Lower lobe of right lung (tissue), 2 donors: ENCODE results near the gene BEND7. TPM values are rescaled to one million over a fixed set of nuclear protein-coding genes. Genes with fewer than 3 reads are reported as not detected.

Source experiments
- ATAC-seq, 2 donors: fragments of 200-7000 bp; cut with Tn5 transposase; one replicate each; pipeline ENCODE4 v1.9.1; 2020 to 2022; ENCODE audit warnings: mild to moderate bottlenecking in 2 of 2, moderate library complexity in 2 of 2
- DNase-seq: peaks from one replicate; pipeline ENCODE4 v3.0.0-alpha.2; 2020
- H3K27ac ChIP-seq: fragments of 200-600 bp; one replicate; pipeline ENCODE4 v1.8.0; 2022
- H3K27me3 ChIP-seq: fragments of 200-600 bp; one replicate; pipeline ENCODE4 v1.8.0; 2022; ENCODE audit warnings: low read depth
- H3K36me3 ChIP-seq: fragments of 200-600 bp; one replicate; pipeline ENCODE4 v1.8.0; 2022; ENCODE audit warnings: mild to moderate bottlenecking
- H3K4me1 ChIP-seq: fragments of 200-600 bp; one replicate; pipeline ENCODE4 v1.8.0; 2022
- H3K4me3 ChIP-seq: fragments of 200-600 bp; one replicate; pipeline ENCODE4 v1.8.0; 2022; ENCODE audit warnings: mild to moderate bottlenecking
- H3K9me3 ChIP-seq: fragments of 200-600 bp; one replicate; pipeline ENCODE4 v1.8.0; 2022
- intact Hi-C: fragments of 100-400 bp; cut with DNase I; formaldehyde crosslinking; loops from one replicate; pipeline ENCODE4 v1.11.0; 2022
- total RNA-seq: library from RNA; stranded (reverse); fragmentation: NEBNext Ultra II Directional; extraction: Animal tissue kit (Norgen Biotek cat#: 25700); gene quantifications from one replicate; pipeline ENCODE4 v1.2.1, GENCODE V29; 2021
- TF ChIP-seq, protein P1 (sequence below): fragments of 200-600 bp; IDR thresholded peaks from one replicate; pipeline ENCODE4 v1.8.0; 2022; ENCODE audit warnings: antibody characterized with exemption, mild to moderate bottlenecking
- donor health status: DM: no; HTN: yes; CAD: no; lungs with severe emphysema.

BEND7 gene
- total RNA-seq, 1 donor from 2014 or later, result 16.9 TPM

DNA sequence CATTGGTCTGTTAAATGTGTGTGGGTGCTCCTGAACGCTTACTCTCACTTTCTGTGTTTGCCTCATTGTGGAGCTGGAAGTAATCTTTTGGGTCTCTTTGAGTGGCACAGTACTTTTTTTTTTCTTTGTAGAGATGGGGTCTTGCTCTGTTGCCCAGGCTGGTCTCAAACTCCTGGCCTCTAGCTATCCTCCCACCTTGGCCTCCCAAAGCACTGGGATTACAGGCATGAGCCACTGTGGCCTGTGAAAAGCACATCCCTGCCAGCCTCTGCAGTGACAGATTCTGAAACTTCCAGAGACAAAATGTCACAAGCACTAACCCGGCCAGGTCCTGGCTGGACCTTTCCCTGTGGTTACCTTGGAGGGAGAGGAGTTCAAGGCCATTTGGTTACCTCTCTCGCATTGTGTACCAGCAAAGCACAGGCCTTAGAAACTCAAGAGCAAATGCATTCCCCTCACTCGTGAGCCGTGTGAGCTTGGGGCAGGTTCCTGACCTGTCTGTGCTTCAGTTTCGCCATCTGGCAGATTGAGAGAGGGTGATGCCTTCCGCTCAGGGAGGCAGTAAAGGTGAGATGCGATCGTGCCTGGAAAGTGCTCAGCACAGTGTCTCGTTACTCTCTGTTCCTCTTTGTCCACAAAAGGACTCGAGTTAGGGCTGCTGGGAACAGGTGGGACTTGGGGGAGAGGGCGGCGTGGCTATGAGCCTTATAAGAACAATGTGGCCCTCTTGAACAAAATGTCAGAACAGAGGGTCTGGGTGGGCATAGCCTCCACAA is 108.1 kb downstream of the BEND7 start:
- TF ChIP-seq, protein P1, sequence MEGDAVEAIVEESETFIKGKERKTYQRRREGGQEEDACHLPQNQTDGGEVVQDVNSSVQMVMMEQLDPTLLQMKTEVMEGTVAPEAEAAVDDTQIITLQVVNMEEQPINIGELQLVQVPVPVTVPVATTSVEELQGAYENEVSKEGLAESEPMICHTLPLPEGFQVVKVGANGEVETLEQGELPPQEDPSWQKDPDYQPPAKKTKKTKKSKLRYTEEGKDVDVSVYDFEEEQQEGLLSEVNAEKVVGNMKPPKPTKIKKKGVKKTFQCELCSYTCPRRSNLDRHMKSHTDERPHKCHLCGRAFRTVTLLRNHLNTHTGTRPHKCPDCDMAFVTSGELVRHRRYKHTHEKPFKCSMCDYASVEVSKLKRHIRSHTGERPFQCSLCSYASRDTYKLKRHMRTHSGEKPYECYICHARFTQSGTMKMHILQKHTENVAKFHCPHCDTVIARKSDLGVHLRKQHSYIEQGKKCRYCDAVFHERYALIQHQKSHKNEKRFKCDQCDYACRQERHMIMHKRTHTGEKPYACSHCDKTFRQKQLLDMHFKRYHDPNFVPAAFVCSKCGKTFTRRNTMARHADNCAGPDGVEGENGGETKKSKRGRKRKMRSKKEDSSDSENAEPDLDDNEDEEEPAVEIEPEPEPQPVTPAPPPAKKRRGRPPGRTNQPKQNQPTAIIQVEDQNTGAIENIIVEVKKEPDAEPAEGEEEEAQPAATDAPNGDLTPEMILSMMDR, result no peak
- ATAC-seq, result no peak
- Histone ChIP-seq H3K27ac (no peak overlapping the region), H3K9me3 (no peaks in the 10 kb centered on the region), H3K4me1 (no peaks in the 10 kb centered on the region), H3K36me3 (no peaks in the 10 kb centered on the region), H3K4me3 (no peak overlapping the region), H3K27me3 (no peaks in the 10 kb centered on the region)
- intact Hi-C loops, result no loop called here
- no peak for DNase-seq

DNA sequence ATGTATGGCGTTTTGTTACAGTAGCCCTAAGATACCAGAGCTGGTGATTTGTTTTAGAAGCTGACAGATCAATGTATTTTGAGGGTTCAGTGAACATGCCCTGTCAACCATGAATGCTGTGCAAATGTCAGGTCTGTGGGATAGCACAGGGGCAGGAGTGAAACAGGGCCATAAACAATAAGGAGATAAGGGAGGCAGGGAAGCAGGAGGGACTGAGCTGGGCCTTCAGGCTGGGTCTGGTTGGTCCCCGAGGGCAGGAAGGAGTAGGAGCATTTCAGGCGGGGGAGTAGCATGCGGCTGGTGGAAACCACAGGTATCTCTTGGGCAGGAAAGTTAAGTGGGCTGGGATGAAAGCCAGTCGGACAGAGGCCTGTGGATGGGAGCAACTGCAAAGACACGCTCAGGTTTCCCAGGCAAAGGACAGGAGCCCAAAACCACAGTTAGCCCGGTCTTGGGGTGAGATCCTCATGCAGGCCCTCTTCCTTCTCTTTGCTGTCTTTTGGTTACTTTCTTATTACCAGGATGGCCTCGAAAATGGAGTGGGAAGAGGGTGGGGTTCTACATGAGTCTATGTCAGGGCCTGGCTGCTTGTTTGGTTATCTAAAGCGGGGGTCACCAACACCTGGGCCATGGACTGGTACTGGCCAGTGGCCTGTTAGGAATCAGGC is 111.2 kb downstream of the BEND7 start:
- Histone ChIP-seq H3K4me1 (no peaks in the 10 kb centered on the region), H3K27ac (no peak overlapping the region), H3K4me3 (no peak overlapping the region), H3K27me3 (no peaks in the 10 kb centered on the region), H3K36me3 (no peaks in the 10 kb centered on the region), H3K9me3 (peaks cover 4% of the 10 kb centered on the region)
- TF ChIP-seq, protein P1, result no peak
- intact Hi-C loops, result no loop called here
- DNase-seq (no peak), ATAC-seq (no peak)

DNA sequence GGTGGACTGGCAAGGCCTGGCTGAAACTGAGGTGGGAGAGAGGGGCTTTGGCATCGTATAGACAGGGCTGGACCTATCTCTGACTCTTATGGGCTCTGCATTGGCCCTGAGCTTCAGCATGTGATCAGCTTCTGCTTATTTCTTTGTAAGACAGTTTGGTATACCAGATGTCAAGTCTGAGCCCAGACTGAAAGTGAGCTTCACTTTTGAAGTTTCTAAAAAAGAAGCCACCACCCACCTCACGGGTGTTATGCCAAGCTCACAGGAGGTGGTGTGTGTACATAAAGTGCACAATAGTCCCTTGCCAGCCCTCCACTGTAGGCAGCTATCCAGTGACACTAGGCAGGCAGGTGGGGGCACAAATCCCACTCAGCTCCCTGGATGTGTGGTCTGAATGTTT is 112.1 kb downstream of the BEND7 start:
- peaks cover 4% of the 10 kb centered on the region for H3K9me3 ChIP-seq
- no peak for ATAC-seq
- TF ChIP-seq, protein P1, result no peak
- no peak overlapping the region for H3K27ac ChIP-seq
- DNase-seq, result no peak
- H3K4me1 ChIP-seq, result no peaks in the 10 kb centered on the region
- H3K27me3 ChIP-seq, result no peaks in the 10 kb centered on the region
- intact Hi-C loops, result no loop called here
- no peak overlapping the region for H3K4me3 ChIP-seq
- no peaks in the 10 kb centered on the region for H3K36me3 ChIP-seq

DNA sequence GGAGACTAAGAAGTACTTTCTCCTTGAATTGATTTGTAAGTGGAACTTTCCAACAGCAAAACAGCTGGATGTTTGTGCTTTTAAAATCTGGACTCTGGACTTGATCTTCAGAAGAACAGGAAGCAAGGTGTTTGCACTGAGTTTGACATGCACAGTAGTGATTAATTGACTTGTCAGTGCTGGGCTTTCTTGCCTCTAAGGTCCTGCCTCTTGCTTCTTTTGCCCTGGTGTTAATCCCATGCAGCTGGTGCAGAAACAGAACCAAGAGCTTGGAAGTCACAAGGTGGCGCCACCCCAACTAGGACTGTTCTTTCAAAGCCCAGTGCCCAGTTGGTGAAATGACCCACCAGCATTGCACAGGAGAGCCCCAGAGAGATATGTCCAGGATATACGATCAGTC is 114.0 kb downstream of the BEND7 start:
- intact Hi-C loops, result no loop called here
- no peaks in the 10 kb centered on the region for H3K36me3 ChIP-seq
- peaks cover 4% of the 10 kb centered on the region for H3K9me3 ChIP-seq
- DNase-seq, result no peak
- no peaks in the 10 kb centered on the region for H3K4me1 ChIP-seq
- no peak overlapping the region for H3K4me3 ChIP-seq
- no peaks in the 10 kb centered on the region for H3K27me3 ChIP-seq
- no peak overlapping the region for H3K27ac ChIP-seq
- ATAC-seq, result no peak
- TF ChIP-seq, protein P1, result peak; percentile 12

DNA sequence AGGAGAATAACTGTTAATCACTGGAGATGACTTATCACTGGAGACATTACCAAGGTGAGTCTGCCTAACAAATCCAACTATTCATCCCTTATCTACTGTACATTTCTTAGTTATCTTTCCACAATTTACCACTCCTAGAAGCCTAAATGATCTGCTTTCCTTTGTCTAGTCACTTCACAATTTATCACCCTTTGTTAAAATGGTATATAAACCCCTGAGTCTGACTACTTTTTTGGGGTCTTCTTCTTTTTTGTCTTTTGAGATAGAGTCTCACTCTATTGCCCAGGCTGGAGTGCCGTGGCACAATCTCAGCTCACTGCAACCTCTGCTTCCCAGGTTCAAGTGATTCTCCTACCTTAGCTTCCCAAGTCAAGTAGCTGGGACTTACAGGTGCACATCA is 114.7 kb downstream of the BEND7 start:
- no peaks in the 10 kb centered on the region for H3K36me3 ChIP-seq
- ATAC-seq, result no peak
- H3K4me3 ChIP-seq, result no peak overlapping the region
- H3K9me3 ChIP-seq, result peaks cover 4% of the 10 kb centered on the region
- DNase-seq, result no peak
- no peaks in the 10 kb centered on the region for H3K27me3 ChIP-seq
- H3K27ac ChIP-seq, result no peak overlapping the region
- intact Hi-C loops, result no loop called here
- TF ChIP-seq, protein P1, result no peak
- no peaks in the 10 kb centered on the region for H3K4me1 ChIP-seq
